Measurements from ENCODE around the gene TMEM229B.
"Not testable (repeated sequence)": the region's sequence is repeated elsewhere in the genome, so short reads cannot be mapped to it uniquely, and the experiment has no call there.

TMEM229B gene

GRCh38 chr14:67459336-67459735 lies 29.2 kb downstream of the TMEM229B start:
- DNase-seq (ENCODE audit: insufficient read length, low spot score): no peak
- FAIRE-seq: no peak

GRCh38 chr14:67457782-67458181 lies 30.7 kb downstream of the TMEM229B start:
- DNase-seq (ENCODE audit: insufficient read length, low spot score): no peak
- FAIRE-seq: no peak

- DNase-seq (ENCODE audit: insufficient read length, low spot score): no peak
- no peak for FAIRE-seq
These were observed 31.8 kb downstream of the TMEM229B start for GRCh38 chr14:67456732-67457131.

GRCh38 chr14:67453575-67454300 lies 34.8 kb downstream of the TMEM229B start:
- no peak for FAIRE-seq

GRCh38 chr14:67451667-67452066 lies 36.9 kb downstream of the TMEM229B start:
- not testable (repeated sequence) for DNase-seq (ENCODE audit: insufficient read length, low spot score); FAIRE-seq

More at GRCh38 chr14:67453575-67454300, 34.8 kb downstream of the TMEM229B start:
- DNase-seq (ENCODE audit: insufficient read length, low spot score): no peak

DNA sequence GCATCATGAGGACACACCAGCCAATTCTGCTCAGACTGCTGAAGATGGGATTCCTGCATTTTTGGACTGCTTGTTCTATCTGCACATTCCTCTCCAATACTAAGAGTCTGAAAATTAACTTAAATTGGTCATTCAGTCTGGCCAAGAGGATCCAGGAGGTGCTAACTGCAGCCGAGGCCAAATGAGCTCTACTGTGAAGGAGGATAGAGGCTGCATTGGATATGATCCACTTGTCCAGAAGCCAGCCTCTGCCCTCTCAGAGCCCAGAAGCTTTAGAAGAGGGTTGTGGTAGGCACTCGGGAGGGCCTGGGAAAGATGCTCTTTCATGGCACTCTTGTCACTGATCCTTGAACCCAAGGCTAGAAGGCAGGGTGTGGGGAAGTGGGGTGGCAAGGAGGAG lies 39.4 kb downstream of the TMEM229B start:
- no peak for FAIRE-seq

GRCh38 chr14:67447033-67447381 lies 41.5 kb downstream of the TMEM229B start:
- DNase-seq (ENCODE audit: insufficient read length, low spot score) (no peak), FAIRE-seq (no peak)

More for the DNA sequence above, 39.4 kb downstream of the TMEM229B start:
- DNase-seq (ENCODE audit: insufficient read length, low spot score): no peak

- FAIRE-seq: no peak
These were observed 42.0 kb downstream of the TMEM229B start for GRCh38 chr14:67446371-67447032.

GRCh38 chr14:67444395-67444794 lies 44.1 kb downstream of the TMEM229B start:
- FAIRE-seq (no peak), DNase-seq (ENCODE audit: insufficient read length, low spot score) (no peak)

More at GRCh38 chr14:67446371-67447032, 42.0 kb downstream of the TMEM229B start:
- DNase-seq (ENCODE audit: insufficient read length, low spot score): no peak

GRCh38 chr14:67442139-67442906 lies 46.2 kb downstream of the TMEM229B start:
- no peak for DNase-seq (ENCODE audit: insufficient read length, low spot score)
- no peak for FAIRE-seq

DNA sequence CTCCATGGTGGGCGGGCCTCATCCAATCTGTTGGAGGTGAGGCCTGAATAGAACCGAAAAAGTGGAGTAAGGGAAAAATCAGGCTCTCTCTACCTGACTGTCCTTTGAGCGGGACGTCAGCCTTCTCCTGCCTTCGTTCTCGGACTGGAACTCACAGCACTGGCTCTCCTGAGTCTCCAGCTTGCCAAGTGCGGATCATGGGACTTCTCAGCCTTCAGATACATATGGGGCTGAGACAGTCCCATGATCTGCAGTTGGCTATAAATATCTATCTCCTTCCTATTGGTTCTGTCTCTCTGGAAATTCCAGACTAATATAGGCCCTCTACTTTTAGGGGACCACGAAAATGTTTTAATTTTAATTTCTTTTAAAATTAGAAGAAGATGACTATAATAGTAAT lies 46.8 kb downstream of the TMEM229B start:
- FAIRE-seq (no peak), DNase-seq (ENCODE audit: insufficient read length, low spot score) (no peak)

DNA sequence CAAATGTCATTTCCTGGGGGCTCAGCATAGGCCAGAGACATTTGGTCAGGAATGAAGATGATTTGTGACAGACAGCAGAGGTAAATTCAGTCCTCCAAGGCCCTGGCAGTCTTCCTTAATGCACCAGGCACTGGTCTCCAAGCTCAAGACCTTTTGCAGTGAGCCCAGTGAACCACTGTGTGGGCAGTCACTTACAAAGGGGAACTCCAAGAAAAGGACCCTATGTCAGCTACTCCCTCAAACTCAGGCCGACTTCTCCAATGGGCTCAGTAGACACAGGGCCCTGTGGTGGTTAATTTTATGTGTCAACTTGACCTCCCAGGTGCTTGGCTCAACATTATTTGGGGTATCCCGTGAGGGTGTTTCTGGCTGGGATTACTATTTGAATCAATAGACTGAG lies 47.3 kb downstream of the TMEM229B start:
- FAIRE-seq: no peak
- DNase-seq (ENCODE audit: insufficient read length, low spot score): no peak

DNA sequence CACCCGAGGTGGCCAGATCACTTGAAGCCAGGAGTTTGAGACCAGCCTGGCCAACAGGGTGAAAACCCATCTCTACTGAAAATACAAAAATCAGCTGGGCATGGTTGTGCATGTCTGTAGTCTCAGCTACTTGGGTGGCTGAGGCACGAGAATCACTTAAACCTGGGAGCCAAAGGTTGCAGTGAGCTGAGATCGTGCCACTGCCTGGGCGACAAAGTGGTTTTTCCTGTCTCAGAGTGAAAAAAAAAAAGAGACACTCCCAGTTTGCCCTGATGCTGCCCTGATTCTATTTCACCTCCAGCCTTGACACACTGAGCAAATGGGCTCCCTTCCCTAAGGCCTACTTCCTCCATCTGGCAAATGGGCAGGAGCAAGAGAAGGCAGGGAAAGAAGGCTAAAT lies 48.0 kb downstream of the TMEM229B start:
- FAIRE-seq: no peak
- DNase-seq (ENCODE audit: insufficient read length, low spot score): no peak

- DNase-seq (ENCODE audit: insufficient read length, low spot score) (no peak), FAIRE-seq (no peak)
These were observed 49.6 kb downstream of the TMEM229B start for GRCh38 chr14:67438969-67439368.

- no peak for DNase-seq (ENCODE audit: insufficient read length, low spot score)
These were observed 52.3 kb downstream of the TMEM229B start for GRCh38 chr14:67436006-67436866.

DNA sequence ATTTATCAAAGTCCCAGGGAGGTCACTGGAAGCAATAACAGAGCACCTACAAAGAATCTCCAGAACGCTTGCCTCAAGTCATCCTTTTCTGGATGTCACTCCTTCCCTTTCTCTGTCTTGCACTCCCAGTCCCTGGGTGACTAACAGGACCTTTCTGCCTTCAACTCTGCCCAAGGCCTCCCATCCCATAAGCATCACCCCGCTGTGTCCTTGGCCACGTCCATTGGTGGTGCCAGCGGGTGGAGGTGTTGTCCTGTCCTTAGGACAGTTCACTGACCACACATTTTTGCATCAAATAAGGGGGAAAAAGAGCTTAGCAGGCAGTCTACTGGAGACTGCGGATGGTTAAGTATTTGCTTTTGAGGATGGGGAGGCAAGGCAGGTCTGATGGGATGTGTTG lies 52.9 kb downstream of the TMEM229B start:
- FAIRE-seq (no peak), DNase-seq (ENCODE audit: insufficient read length, low spot score) (no peak)

More at GRCh38 chr14:67436006-67436866, 52.3 kb downstream of the TMEM229B start:
- no peak for FAIRE-seq

DNA sequence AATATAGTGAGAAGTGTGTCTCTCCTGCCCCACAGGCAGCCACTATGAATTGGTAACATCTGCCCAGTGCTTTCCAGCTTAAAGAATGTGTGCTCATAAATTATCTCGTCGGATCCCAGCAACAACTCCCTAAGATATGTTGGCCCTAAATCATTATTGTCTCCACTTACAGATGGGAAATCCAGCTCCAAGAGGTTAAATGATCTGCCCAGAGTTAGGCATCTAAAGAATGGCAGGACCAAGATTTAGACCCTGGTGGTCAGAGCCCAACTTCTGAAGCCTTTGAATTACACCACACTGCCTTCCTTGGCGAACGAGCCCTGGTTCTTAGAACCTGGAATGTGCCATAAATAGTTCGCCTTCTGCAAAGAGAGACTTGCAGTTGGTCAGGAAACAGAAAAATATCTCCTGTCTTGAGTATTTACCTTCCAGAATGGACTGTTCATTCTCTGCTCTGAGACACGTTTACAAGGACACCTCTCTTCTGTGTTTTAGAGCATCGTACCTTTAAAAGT lies 56.4 kb downstream of the TMEM229B start:
- no peak for DNase-seq (ENCODE audit: insufficient read length, low spot score)
- no peak for FAIRE-seq

DNA sequence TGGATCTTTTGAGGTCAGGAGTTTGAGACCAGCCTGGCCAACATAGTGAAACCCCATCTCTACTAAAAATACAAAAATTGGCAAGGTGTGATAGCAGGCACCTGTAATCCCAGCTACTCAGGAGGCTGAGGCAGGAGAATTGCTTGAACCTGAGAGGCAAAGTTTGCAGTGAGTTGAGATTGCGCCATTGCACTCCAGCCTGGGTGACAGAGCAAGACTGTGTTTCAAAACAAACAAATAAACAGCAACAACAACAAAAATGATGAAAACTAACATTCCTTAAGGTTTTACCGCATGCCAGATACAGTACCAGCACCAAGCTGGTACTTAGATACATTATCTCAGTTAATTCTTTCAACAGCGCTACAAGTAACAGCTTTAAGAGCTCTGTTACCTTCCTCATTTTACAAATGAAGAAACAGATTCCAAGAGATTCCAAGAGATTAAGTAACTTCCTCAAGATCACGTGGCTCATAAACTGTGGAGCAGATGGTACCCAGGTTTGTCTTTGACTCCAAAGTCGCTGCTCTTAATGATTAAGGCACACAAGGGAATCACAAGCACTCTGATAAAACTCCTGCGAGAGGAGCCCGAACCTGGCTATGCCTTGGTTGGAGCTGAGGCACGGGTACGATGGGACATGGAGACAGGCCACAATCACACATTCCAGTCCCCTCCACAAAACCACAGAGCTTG lies 58.9 kb downstream of the TMEM229B start:
- DNase-seq (ENCODE audit: insufficient read length, low spot score) (no peak), FAIRE-seq (no peak)

- no peak for DNase-seq (ENCODE audit: insufficient read length, low spot score)
These were observed 60.0 kb downstream of the TMEM229B start for GRCh38 chr14:67428501-67429031.

More at GRCh38 chr14:67428501-67429031, 60.0 kb downstream of the TMEM229B start:
- FAIRE-seq: no peak
